IMR-90 (cell line): Measurements from ENCODE around the gene SH3RF3. TPM values are rescaled to one million over a fixed set of nuclear protein-coding genes. Genes with fewer than 3 reads are reported as not detected.

Experiments used
- ATAC-seq: fragments of 200-7000 bp; cut with Tn5 transposase; 2 replicates; pipeline ENCODE4 v1.9.1; 2020; ENCODE audit warnings: low read depth, mild to moderate bottlenecking, moderate library complexity
- BruUV-seq: library from RNA; stranded (reverse); fragments of 400-500 nt; replicated peaks from 2 replicates; lab custom pipeline; 2021; lab: Mats Ljungman, UMichigan
- CTCF ChIA-PET: fragments of 300-600 bp; formaldehyde crosslinking; extraction: SDS; loops from one replicate; lab custom pipeline; 2021; ENCODE audit warnings: antibody characterized with exemption; lab: Yijun Ruan, JAX
- POLR2A ChIA-PET: fragments of 300-600 bp; sonication (Branson Sonifier 250); formaldehyde crosslinking; loops from one replicate; lab custom pipeline; 2022; ENCODE audit warnings: antibody characterized with exemption; ENCODE audit not compliant: unreplicated experiment; lab: Charles Lee
- DNase-seq: peaks from one replicate; pipeline ENCODE4 v3.0.0; 2013
- H2AFZ ChIP-seq: replicated peaks from 2 replicates; pipeline ENCODE3; 2013; ENCODE audit warnings: low read length, mild to moderate bottlenecking; ENCODE audit not compliant: poor library complexity
- H2AK5ac ChIP-seq: 2 replicates; pipeline ENCODE4 v1.6.1; 2013; ENCODE audit warnings: low read depth, low read length, inconsistent platforms
- H2AK9ac ChIP-seq: replicated peaks from 2 replicates; pipeline ENCODE3; 2013; ENCODE audit warnings: mild to moderate bottlenecking, low read depth, low read length, moderate library complexity; ENCODE audit not compliant: poor library complexity
- H2BK120ac ChIP-seq: 2 replicates; pipeline ENCODE4 v1.6.1; 2013; ENCODE audit warnings: low read depth, low read length, inconsistent platforms
- H2BK15ac ChIP-seq: 3 replicates; pipeline ENCODE4 v1.6.1; 2013; ENCODE audit warnings: low read depth, low read length, inconsistent platforms
- H2BK20ac ChIP-seq: 2 replicates; pipeline ENCODE4 v1.6.1; 2013; ENCODE audit warnings: low read depth, mild to moderate bottlenecking, inconsistent platforms, low read length, moderate library complexity
- H2BK5ac ChIP-seq: 2 replicates; pipeline ENCODE4 v1.6.1; 2013; ENCODE audit warnings: mild to moderate bottlenecking, low read depth, low read length, inconsistent platforms; ENCODE audit not compliant: poor library complexity, severe bottlenecking
- H3K14ac ChIP-seq: replicated peaks from 2 replicates; pipeline ENCODE4 v1.6.1; 2013; ENCODE audit warnings: low read depth, low read length, inconsistent platforms
- H3K18ac ChIP-seq: 2 replicates; pipeline ENCODE4 v1.6.1; 2013; ENCODE audit warnings: low read depth, low read length, control low read depth
- H3K23ac ChIP-seq: 2 replicates; pipeline ENCODE4 v1.6.1; 2013; ENCODE audit warnings: low read depth, low read length, inconsistent platforms
- H3K27ac ChIP-seq: 2 replicates; pipeline ENCODE4 v1.5.1; 2013; ENCODE audit warnings: mild to moderate bottlenecking, control low read depth, low read length; ENCODE audit not compliant: insufficient read depth
- H3K27me3 ChIP-seq: 2 replicates; pipeline ENCODE4 v1.6.1; 2013; ENCODE audit warnings: low read length; ENCODE audit not compliant: control insufficient read depth, insufficient read depth
- H3K36me3 ChIP-seq: 2 replicates; pipeline ENCODE4 v1.6.1; 2013; ENCODE audit warnings: low read length, mixed read lengths; ENCODE audit not compliant: control insufficient read depth, insufficient read depth
- H3K4ac ChIP-seq: 2 replicates; pipeline ENCODE4 v1.6.1; 2013; ENCODE audit warnings: low read depth, low read length, inconsistent platforms
- H3K4me1 ChIP-seq: 2 replicates; pipeline ENCODE4 v1.6.1; 2013; ENCODE audit warnings: low read length, mixed read lengths; ENCODE audit not compliant: control insufficient read depth, insufficient read depth
- H3K4me2 ChIP-seq: 2 replicates; pipeline ENCODE4 v1.6.1; 2013; ENCODE audit warnings: low read depth, mild to moderate bottlenecking, control low read depth, low read length, moderate library complexity
- H3K4me3 ChIP-seq: 2 replicates; pipeline ENCODE4 v1.5.1; 2013; ENCODE audit warnings: low read depth, mild to moderate bottlenecking, control low read depth, low read length, moderate library complexity; ENCODE audit not compliant: insufficient read depth
- H3K56ac ChIP-seq: 2 replicates; pipeline ENCODE4 v1.6.1; 2013; ENCODE audit warnings: low read length, inconsistent platforms; ENCODE audit not compliant: insufficient read depth; ENCODE audit errors: extremely low read depth
- H3K79me1 ChIP-seq, 2 experiments: 2 replicates each; pipeline ENCODE4 v1.6.1; 2013; ENCODE audit warnings: low read length in 2 of 2, inconsistent platforms in 1 of 2, low read depth in 1 of 2
- H3K9ac ChIP-seq: 2 replicates; pipeline ENCODE4 v1.6.1; 2013; ENCODE audit warnings: low read depth, low read length, control low read depth
- H3K9me1 ChIP-seq: 2 replicates; pipeline ENCODE4 v1.6.1; 2013; ENCODE audit warnings: low read length, inconsistent platforms; ENCODE audit not compliant: insufficient read depth
- H3K9me3 ChIP-seq: 2 replicates; pipeline ENCODE4 v1.6.1; 2013; ENCODE audit warnings: low read length; ENCODE audit not compliant: control insufficient read depth, insufficient read depth
- H4K20me1 ChIP-seq: 2 replicates; pipeline ENCODE4 v1.6.1; 2013; ENCODE audit warnings: low read length, inconsistent platforms; ENCODE audit not compliant: insufficient read depth
- H4K5ac ChIP-seq: 2 replicates; pipeline ENCODE4 v1.6.1; 2013; ENCODE audit warnings: mild to moderate bottlenecking, low read depth, low read length, control low read depth
- H4K8ac ChIP-seq, 2 experiments: 2 replicates each; pipeline ENCODE4 v1.6.1; 2013; ENCODE audit warnings: low read depth in 2 of 2, low read length in 2 of 2, control low read depth in 1 of 2, inconsistent platforms in 1 of 2
- H4K91ac ChIP-seq: 2 replicates; pipeline ENCODE4 v1.6.1; 2013; ENCODE audit warnings: low read depth, low read length, inconsistent platforms; ENCODE audit not compliant: insufficient read depth
- BHLHE40 ChIP-seq: fragments of 150-350 bp; IDR thresholded peaks from 2 replicates; pipeline ENCODE4 v1.6.1; 2016; ENCODE audit warnings: mild to moderate bottlenecking, low read depth, low read length
- CEBPB ChIP-seq: IDR thresholded peaks from 2 replicates; pipeline ENCODE4 v1.6.1; 2012; ENCODE audit warnings: low read depth, low read length, improper control_type of control experiment
- CHD1 ChIP-seq: IDR thresholded peaks from 2 replicates; pipeline ENCODE4 v1.6.1; 2012; ENCODE audit warnings: low read depth, low read length, improper control_type of control experiment
- CTCF ChIP-seq: conservative IDR thresholded peaks from 2 replicates; pipeline ENCODE4 v1.5.1; 2012; ENCODE audit warnings: mild to moderate bottlenecking, low read depth, low read length, improper control_type of control experiment
- FOS ChIP-seq: fragments of 150-350 bp; IDR thresholded peaks from 2 replicates; pipeline ENCODE4 v1.6.1; 2016; ENCODE audit warnings: low read depth, low read length
- MAZ ChIP-seq: IDR thresholded peaks from 2 replicates; pipeline ENCODE4 v1.6.1; 2012; ENCODE audit warnings: low read depth, mild to moderate bottlenecking, low read length, improper control_type of control experiment, moderate library complexity, borderline replicate concordance
- MXI1 ChIP-seq: IDR thresholded peaks from 2 replicates; pipeline ENCODE4 v1.6.1; 2012; ENCODE audit warnings: low read depth, mild to moderate bottlenecking, low read length, moderate library complexity, borderline replicate concordance
- NFE2L2 ChIP-seq: fragments of 150-350 bp; IDR thresholded peaks from 2 replicates; pipeline ENCODE4 v1.6.1; 2016; ENCODE audit warnings: low read depth, mild to moderate bottlenecking, low read length
- POLR2A ChIP-seq: IDR thresholded peaks from 2 replicates; pipeline ENCODE4 v1.6.1; 2012; ENCODE audit warnings: mild to moderate bottlenecking, low read depth, low read length
- RAD21 ChIP-seq: IDR thresholded peaks from 2 replicates; pipeline ENCODE4 v1.6.1; 2012; ENCODE audit warnings: low read length, improper control_type of control experiment
- RCOR1 ChIP-seq: IDR thresholded peaks from 2 replicates; pipeline ENCODE4 v1.6.1; 2012; ENCODE audit warnings: mild to moderate bottlenecking, low read length, improper control_type of control experiment; ENCODE audit not compliant: insufficient replicate concordance
- RFX5 ChIP-seq: IDR thresholded peaks from 2 replicates; pipeline ENCODE4 v1.8.0; 2012; ENCODE audit warnings: low read depth, mild to moderate bottlenecking, low read length, moderate library complexity
- SMC3 ChIP-seq: fragments of 150-350 bp; IDR thresholded peaks from 2 replicates; pipeline ENCODE4 v1.6.1; 2016; ENCODE audit warnings: low read depth, mild to moderate bottlenecking, antibody characterized with exemption, low read length, moderate library complexity
- WGBS, 2 experiments: methylation state at CpG; one replicate each; pipeline versions ENCODE4 v1.1.5 to v1.1.7; 2013; ENCODE audit warnings: missing lambda C conversion rate in 2 of 2; ENCODE audit not compliant: insufficient read length in 1 of 2; ENCODE audit errors: extremely low coverage in 2 of 2; 5-methylcytosine and 5-hydroxymethylcytosine counted together
- dilution Hi-C: fragments of 300-500 bp; cut with HindIII; formaldehyde crosslinking; loops from one replicate; pipeline ENCODE4 v1.14.3; 2018; ENCODE audit warnings: low sequenced_read_pairs; ENCODE audit not compliant: unreplicated experiment
- in situ Hi-C: fragments of 300-500 bp; cut with MboI; formaldehyde crosslinking; loops from 3 replicates; pipeline ENCODE4 v1.14.3; 2019; ENCODE audit warnings: low sequenced_read_pairs, inconsistent platforms, mixed read lengths
- intact Hi-C: fragments of 100-400 bp; cut with micrococcal nuclease; formaldehyde crosslinking; loops from 2 replicates; pipeline ENCODE4 v1.10.0; 2022
- polyA plus RNA-seq, 3 experiments: library from polyadenylated mRNA; depleted of rRNA; stranded (reverse); fragments of >200 nt; gene quantifications; 2 replicates each; pipeline ENCODE4 v1.2.3, GENCODE V29; 2012; ENCODE audit warnings: low replicate concordance in 1 of 3
- total RNA-seq: library from RNA; depleted of rRNA; stranded (reverse); fragments of >200 nt; gene quantifications from 2 replicates; pipeline ENCODE4 v1.2.3, GENCODE V29; 2012
- TF ChIP-seq, protein P1 (sequence below): fragments of 150-350 bp; IDR thresholded peaks from 2 replicates; pipeline ENCODE4 v1.6.1; 2017; ENCODE audit warnings: mild to moderate bottlenecking, antibody characterized with exemption, low read length, low read depth
- TF ChIP-seq, protein P2 (sequence below): fragments of 150-350 bp; IDR thresholded peaks from 2 replicates; pipeline ENCODE4 v1.6.1; 2016; ENCODE audit warnings: low read depth, mild to moderate bottlenecking, low read length, moderate library complexity, borderline replicate concordance

Gene SH3RF3
- total and polyA plus RNA-seq, 2 of the 4 experiments (the other 2 are of a cell fraction): 3.4 to 5.3 TPM

DNA sequence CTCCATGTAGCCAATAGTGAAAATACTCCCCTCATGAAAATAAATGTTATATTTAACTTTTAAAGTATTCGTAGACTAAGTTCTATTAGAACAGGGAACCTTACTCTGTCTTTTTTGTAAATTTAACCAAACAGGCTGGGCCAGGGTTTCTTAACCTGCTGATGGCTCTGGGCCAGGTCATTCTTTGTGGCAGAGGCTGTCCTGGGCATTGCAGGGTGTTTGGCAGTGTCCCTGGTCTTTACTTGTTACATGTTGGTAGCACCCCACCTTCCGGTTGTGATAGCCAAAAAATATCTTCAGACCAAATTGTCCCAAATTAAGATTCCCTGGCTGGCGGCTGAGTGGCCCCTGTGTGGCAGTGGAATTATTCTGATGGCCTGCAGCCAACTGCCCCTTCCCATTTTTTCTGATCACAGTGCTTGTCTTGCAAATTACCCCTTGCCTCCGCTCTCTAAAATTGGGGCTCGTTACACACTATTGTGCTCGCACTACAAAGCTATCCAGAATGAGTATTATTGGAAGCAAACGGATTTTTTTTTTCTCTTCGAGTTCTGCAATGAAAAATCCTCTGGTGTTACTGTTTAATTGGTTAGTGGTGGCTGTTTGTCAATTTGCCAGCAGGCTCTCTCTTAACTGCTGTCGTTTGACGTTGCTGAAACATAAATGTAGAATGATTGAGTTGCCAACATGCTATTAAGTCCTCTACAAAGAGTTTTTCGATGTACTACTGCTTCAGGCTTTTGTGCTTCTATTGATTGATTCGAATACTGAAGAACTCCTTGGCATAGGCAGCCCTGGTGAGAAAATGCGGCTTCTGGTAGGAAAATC is 216.9 kb downstream of the SH3RF3 start:
- Histone ChIP-seq H2AK5ac (no peak overlapping the region), H2AFZ (no peak overlapping the region), H2BK15ac (no peak overlapping the region), H3K9me1 (peaks cover 25% of the 10 kb centered on the region), H4K91ac (no peak overlapping the region), H3K27me3 (no peaks in the 10 kb centered on the region), H2BK120ac (no peak overlapping the region), H2BK20ac (no peak overlapping the region), H3K14ac (no peak overlapping the region), H3K23ac (no peak overlapping the region), H3K9me3 (no peaks in the 10 kb centered on the region), H3K56ac (no peak overlapping the region), H3K36me3 (peaks cover 3% of the 10 kb centered on the region; the same call in 1 of the 2 replicates), H4K8ac (no peak overlapping the region), H2BK5ac (no peak overlapping the region), H3K4me1 (peaks cover 19% of the 10 kb centered on the region), H3K79me1 (peaks cover 35 to 99% of the 10 kb centered on the region in 2 experiments), H3K18ac (no peak overlapping the region), H3K9ac (no peak overlapping the region), H3K4ac (no peak overlapping the region), H3K4me3 (no peak overlapping the region), H3K4me2 (no peak overlapping the region), H4K20me1 (peaks cover 38% of the 10 kb centered on the region; the same call in 1 of the 2 replicates), H3K27ac (no peak overlapping the region), H2AK9ac (no peak overlapping the region), H4K5ac (no peak overlapping the region)
- in situ Hi-C loops: loop anchor here (25.0 kb wide), 1 partner anchor 209 kb away; the partner anchor contains the start of gene SH3RF3
- ATAC-seq: no peak
- 100% methylated on average over 3 of the region's 13 CpGs; no CpG with 5 or more reads in 1 of the 2 experiments for WGBS, 2 experiments
- ChIA-PET POLR2A (no interaction called here), CTCF (no interaction called here)
- DNase-seq: no peak
- dilution Hi-C loops: no loop called here
- intact Hi-C loops: no loop called here
- no TSS peak for BruUV-seq
- TF ChIP-seq SMC3: no peak
- no peak for TF ChIP-seq MAZ
- TF ChIP-seq FOS: no peak
- TF ChIP-seq MXI1: no peak
- TF ChIP-seq, protein P1, sequence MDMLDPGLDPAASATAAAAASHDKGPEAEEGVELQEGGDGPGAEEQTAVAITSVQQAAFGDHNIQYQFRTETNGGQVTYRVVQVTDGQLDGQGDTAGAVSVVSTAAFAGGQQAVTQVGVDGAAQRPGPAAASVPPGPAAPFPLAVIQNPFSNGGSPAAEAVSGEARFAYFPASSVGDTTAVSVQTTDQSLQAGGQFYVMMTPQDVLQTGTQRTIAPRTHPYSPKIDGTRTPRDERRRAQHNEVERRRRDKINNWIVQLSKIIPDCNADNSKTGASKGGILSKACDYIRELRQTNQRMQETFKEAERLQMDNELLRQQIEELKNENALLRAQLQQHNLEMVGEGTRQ: no peak
- TF ChIP-seq POLR2A: no peak
- TF ChIP-seq RCOR1: no peak
- TF ChIP-seq RFX5: no peak
- TF ChIP-seq, protein P2, sequence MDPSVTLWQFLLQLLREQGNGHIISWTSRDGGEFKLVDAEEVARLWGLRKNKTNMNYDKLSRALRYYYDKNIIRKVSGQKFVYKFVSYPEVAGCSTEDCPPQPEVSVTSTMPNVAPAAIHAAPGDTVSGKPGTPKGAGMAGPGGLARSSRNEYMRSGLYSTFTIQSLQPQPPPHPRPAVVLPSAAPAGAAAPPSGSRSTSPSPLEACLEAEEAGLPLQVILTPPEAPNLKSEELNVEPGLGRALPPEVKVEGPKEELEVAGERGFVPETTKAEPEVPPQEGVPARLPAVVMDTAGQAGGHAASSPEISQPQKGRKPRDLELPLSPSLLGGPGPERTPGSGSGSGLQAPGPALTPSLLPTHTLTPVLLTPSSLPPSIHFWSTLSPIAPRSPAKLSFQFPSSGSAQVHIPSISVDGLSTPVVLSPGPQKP: no peak
- no peak for TF ChIP-seq RAD21
- TF ChIP-seq CHD1: no peak
- TF ChIP-seq BHLHE40: no peak
- TF ChIP-seq CEBPB: no peak
- TF ChIP-seq NFE2L2: no peak
- TF ChIP-seq CTCF: no peak
